Endometrial microvascular endothelial cells (primary cell): ENCODE results near the gene ARL2. TPM values are rescaled to one million over a fixed set of nuclear protein-coding genes. Genes with fewer than 3 reads are reported as not detected.

Experiments used
- in situ Hi-C: cut with HindIII; loops from 2 replicates; pipeline ENCODE4 v1.10.0; 2017; ENCODE audit warnings: low sequenced_read_pairs, low pct_unique_long_range_greater_than_20kb; ENCODE audit errors: inconsistent ontology term
- total RNA-seq: library from RNA; depleted of rRNA; stranded (reverse); fragments of >200 nt; gene quantifications from one replicate; pipeline ENCODE4 v1.2.3, GENCODE V29; 2015; ENCODE audit errors: inconsistent ontology term

The ARL2 gene
- total RNA-seq, 1 donor from 2014 or later = 92.0 TPM

DNA sequence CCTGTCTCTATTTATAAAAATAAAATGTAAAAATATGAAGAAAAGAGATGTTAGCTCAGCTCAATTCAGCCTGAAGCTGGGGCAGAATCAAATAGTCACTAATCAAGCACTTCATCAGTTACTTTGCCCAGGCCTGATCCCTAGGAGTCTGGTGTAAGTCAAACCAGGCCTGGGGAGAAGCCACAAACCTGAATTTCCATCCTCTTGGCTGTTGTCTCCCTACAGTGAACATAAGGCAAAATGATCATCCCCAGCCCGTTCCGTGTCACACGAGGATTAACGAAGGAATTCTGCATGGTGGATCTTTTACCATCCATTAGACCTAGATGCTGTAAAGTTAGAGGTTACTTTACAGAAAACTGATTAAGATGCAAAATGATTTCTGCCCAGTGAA lies 50.9 kb downstream of the ARL2 start:
- in situ Hi-C loops = no loop called here

- in situ Hi-C loops = no loop called here
These were observed 51.9 kb downstream of the ARL2 start for GRCh38 chr11:65065851-65066250.

DNA sequence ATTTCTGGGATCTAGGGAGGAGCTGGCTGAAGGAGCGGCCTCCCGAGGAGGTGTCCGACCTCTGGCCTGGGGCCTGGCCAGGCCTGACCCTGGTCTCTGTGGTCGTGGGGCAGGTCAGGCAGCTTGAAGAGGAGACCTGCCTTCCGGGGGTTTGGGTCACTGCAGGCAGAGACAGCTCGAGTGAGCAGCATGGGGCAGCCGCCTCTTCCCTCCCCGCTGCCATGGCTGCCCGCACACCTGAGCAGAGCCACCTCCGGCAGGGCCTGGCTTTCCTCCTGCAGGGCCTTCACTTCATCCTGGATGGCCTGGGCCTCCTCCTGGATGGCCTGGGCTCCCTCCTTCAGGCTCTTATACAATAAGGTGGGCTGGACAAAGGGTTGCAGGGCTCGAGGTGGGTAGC lies 52.4 kb downstream of the ARL2 start:
- in situ Hi-C loops = no loop called here

- in situ Hi-C loops = no loop called here
These were observed 52.9 kb downstream of the ARL2 start for GRCh38 chr11:65066805-65067291.

GRCh38 chr11:65067446-65067845 lies 53.5 kb downstream of the ARL2 start:
- in situ Hi-C loops = no loop called here

GRCh38 chr11:65069217-65069616 lies 55.3 kb downstream of the ARL2 start:
- in situ Hi-C loops = no loop called here

Other genes starting within 250 kb of the ARL2 start
- gene SF1, start 235.6 kb upstream of the ARL2 start, total RNA-seq = 167 TPM
- gene MAP4K2, start 210.9 kb upstream of the ARL2 start, total RNA-seq = 42.8 TPM
- 34.0 TPM for gene MEN1, start 203.6 kb upstream of the ARL2 start, total RNA-seq
- gene CDC42BPG, start 169.5 kb upstream of the ARL2 start, total RNA-seq = 0.19 TPM
- 202 TPM for gene EHD1, start 135.5 kb upstream of the ARL2 start, total RNA-seq
- gene ATG2A, start 97.0 kb upstream of the ARL2 start, total RNA-seq = 26.2 TPM
- 26.5 TPM for gene PPP2R5B, start 89.5 kb upstream of the ARL2 start, total RNA-seq
- gene GPHA2, start 78.3 kb upstream of the ARL2 start, total RNA-seq = not detected
- not detected for gene MAJIN, start 42.1 kb upstream of the ARL2 start, total RNA-seq
- 2.8 TPM for gene BATF2, start 17.2 kb upstream of the ARL2 start, total RNA-seq
- 17.7 TPM for gene SNX15, start 13.3 kb downstream of the ARL2 start, total RNA-seq
- gene SAC3D1, start 27.1 kb downstream of the ARL2 start, total RNA-seq = 17.8 TPM
- gene NAALADL1, start 44.4 kb downstream of the ARL2 start, total RNA-seq = 13.3 TPM
- gene CDCA5, start 69.9 kb downstream of the ARL2 start, total RNA-seq = 38.7 TPM
- 33.8 TPM for gene ZFPL1, start 70.1 kb downstream of the ARL2 start, total RNA-seq
- gene VPS51, start 82.1 kb downstream of the ARL2 start, total RNA-seq = 219 TPM
- gene TM7SF2, start 97.7 kb downstream of the ARL2 start, total RNA-seq = 16.6 TPM
- 16.1 TPM for gene ZNHIT2, start 103.5 kb downstream of the ARL2 start, total RNA-seq
- 393 TPM for gene FAU, start 108.0 kb downstream of the ARL2 start, total RNA-seq
- gene MRPL49, start 108.2 kb downstream of the ARL2 start, total RNA-seq = 56.2 TPM
- 33.2 TPM for gene SYVN1, start 120.4 kb downstream of the ARL2 start, total RNA-seq
- not detected for gene SPDYC, start 156.1 kb downstream of the ARL2 start, total RNA-seq
- gene CAPN1, start 167.8 kb downstream of the ARL2 start, total RNA-seq = 159 TPM
- gene POLA2, start 247.8 kb downstream of the ARL2 start, total RNA-seq = 43.5 TPM